ENCODE measurements around the gene ECE1.

ECE1 gene

DNA sequence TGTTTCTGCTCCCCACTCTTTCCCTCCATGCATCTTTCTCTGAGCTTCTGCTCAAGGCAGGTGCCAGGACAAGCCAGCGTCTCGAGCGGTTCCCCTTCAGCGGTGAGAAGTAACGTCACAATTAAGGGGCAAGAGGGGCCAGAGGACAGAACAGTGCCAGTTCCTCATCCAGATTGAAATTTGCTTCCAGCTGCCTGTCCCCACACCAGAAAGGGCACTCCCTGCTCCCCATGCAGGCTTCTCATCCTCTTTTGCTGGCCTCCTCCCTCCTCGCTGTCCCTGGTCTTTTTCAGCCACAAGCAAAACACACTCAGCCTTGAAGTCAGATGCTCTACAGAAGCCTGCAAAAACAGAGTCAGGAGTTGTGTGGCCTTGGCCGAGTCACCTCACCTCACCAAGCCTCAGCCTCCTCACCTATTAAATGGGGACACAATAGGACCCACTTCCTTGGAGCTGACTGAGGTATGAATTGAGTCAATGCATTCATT, 35.0 kb upstream of the ECE1 start:
- no peak for DNase-seq (ENCODE audit: low spot score)

GRCh38 chr1:21324368-21325141, 34.3 kb upstream of the ECE1 start:
- DNase-seq (ENCODE audit: low spot score): no peak

DNA sequence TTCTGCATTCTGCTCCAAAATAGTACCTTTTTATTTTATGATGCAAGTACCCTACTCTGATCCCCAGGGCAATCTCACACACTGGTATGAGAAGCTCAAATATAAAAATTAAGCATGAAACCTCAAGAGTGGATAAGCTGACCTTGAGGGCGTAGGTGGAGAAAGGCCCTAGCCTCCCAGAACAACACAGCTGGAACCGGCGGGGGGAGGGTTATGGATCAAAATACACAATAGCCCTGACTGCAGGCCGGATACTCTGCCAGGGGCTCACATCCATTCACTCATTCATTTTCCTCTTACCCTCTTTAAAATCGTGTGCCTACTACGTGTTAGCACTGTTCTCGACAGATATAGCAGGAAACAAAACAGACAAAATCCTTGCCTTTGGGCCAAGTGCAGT, 32.8 kb upstream of the ECE1 start:
- DNase-seq (ENCODE audit: low spot score): no peak

GRCh38 chr1:21322681-21323016, 32.4 kb upstream of the ECE1 start:
- DNase-seq (ENCODE audit: low spot score): no peak

- DNase-seq (ENCODE audit: low spot score): no peak
Measured at GRCh38 chr1:21321963-21322680, 31.9 kb upstream of the ECE1 start.

DNA sequence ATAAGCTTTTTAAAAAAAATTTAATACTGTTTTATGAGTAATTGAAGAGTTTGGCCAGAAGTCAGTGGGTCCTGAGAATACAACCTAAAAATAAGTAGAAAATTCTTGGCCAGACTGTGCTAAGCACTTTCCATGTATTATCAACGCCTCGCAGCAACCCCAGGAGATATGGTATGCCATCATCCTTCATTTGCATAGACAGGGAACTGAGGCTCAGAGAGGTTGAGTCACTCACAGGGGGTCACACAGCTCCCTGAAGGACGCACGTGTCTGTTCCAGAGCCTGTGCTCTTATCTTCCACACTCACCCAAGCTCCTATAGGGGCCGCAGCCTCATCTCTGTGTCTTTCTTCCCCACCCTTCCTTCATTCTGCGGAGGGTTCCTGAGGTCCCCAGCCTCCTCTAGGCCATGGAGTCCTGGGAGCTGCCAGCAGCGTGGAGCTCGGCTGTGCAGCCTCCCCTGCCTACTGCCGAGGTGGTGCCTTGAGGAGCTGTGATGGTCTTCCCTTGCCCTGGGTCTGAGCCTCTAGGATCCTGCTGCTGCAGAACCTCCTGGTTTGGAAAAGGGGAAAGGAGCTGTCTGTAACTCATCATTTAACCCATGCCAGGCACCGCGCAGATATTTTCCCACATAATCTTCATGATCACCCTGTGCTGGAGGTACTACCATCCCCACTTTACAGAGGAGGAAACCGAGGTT, 30.3 kb upstream of the ECE1 start:
- no peak for DNase-seq (ENCODE audit: low spot score)

- DNase-seq (ENCODE audit: low spot score): no peak
Measured at GRCh38 chr1:21319447-21320407, 29.5 kb upstream of the ECE1 start.

DNA sequence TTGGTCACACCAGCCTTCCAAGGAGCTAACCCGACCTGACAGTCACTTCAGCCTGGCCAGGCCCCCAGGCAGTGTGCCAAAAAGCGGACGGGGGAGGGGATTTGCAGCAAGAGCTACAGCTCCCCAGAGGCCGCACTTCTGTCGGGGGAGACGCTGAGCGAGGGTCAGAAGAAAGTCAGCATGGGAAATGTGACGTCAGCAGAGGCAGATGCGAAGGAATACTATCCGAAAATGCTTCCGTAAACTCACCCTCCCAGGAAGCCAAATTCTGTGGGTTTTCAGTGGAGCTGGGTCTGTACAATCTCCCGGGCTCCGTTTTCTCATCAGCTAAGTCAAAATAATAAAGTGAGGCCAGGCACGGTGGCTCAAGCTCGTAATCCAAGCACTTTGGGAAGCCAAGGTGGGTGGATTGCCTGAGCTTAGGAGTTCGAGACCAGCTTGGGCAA, 28.5 kb upstream of the ECE1 start:
- no peak for DNase-seq (ENCODE audit: low spot score)

GRCh38 chr1:21318057-21318713, 27.9 kb upstream of the ECE1 start:
- DNase-seq (ENCODE audit: low spot score): no peak

- DNase-seq (ENCODE audit: low spot score): no peak
Measured at GRCh38 chr1:21317690-21318043, 27.4 kb upstream of the ECE1 start.

DNA sequence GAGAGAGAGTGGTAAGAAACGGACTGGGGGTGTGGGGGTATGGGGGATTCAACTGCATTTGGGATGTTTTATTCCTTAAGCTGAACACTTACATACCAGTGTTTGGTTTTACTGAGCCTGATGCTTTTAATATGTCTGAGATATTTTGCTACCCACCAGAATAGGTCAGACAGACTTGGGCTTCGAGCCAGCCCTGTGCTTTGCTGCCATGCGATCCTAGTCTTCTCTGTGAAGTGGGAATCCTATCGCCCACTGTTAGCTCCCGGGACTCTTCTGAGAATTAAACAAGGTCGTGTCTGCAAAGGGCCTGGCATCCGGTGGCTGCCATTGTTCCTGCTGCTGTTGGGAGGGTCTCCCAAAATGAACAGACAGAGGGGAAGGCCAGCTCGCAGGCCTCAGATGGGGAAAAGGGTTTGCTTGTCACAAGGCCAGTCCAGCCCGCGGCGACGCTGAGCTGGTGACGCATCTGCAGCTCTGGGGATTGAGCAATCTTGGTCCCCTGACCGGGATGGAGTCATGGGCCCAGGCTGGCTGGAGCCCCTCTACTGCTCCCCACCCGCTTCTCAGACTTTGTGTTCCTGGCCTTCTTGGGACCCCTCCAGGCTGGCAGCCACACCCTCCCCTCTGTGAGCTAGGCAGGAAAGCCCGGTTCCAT, 26.9 kb upstream of the ECE1 start:
- no peak for DNase-seq (ENCODE audit: low spot score)

DNA sequence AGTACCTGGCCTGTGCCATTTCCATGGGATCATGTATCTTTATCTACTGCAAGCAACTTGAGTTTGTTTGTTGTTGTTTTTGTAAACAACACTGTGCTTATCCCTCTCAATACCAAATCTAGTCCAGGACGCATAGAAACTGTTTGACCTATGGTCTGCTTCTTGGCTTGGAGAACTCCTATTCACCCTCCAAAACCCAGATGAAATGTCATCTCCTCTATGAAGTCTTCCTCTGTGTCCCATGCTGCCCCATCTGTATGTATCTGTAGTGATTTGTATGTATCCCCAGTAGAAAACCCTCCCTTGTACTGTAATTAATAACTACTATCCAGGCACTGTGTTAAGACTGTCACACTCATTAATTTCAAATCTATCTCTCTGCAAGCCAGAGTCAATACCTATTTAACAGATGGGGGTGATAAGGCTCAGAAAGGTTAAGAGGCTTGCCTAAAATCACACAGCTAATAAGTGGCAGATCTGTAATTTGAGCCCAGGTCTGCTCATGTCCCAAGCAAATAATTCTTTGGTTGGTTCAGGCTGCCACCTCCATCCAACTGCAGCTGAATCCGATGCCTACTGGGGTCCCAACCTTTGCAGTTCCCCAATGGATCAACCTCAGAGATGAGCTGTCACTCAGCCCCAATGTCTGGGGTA, 24.6 kb upstream of the ECE1 start:
- DNase-seq (ENCODE audit: low spot score): no peak

GRCh38 chr1:21313886-21314721, 23.8 kb upstream of the ECE1 start:
- no peak for DNase-seq (ENCODE audit: low spot score)

- no peak for DNase-seq (ENCODE audit: low spot score)
Measured at GRCh38 chr1:21313203-21313885, 23.1 kb upstream of the ECE1 start.

GRCh38 chr1:21312407-21312992, 22.2 kb upstream of the ECE1 start:
- DNase-seq (ENCODE audit: low spot score): no peak

GRCh38 chr1:21311016-21311415, 20.8 kb upstream of the ECE1 start:
- no peak for DNase-seq (ENCODE audit: low spot score)

DNA sequence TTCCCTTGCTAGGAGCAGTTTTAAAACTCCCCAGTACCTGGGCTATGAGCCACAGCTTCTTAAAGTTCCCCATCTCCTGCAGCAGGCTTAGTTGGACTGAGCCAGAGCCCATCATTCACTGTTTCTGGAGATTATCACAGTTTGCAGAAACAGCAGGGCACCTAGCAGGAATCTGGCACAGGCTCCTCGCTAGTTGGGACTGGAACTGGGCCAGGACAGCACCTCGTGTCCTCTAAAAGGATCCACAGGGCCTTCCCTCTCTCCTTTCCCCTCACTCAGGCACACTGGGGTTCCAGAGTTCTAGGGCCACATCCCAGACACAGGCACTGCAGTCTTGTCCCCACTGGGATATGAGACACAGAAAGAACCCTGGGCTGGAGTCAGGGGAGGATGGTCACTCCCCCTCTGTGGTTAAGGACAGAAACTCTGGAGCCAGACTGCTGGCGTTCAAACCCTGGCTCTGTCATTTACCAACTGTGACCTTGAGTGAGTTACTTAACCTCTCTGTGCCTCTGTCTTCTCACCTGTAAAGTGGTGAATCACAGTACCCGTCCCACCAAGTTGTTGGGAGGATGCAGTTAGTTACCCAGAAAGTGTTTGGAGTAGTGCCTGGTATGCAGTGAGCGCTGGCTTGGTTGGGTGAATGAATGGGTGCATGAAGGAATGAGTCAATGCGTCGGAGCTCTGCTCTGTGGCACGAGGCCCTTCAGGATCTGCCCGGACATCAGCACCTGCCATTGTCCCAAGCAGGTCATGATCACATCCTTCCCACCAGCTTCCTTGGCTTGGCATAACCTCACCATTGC, 18.8 kb upstream of the ECE1 start:
- no peak for DNase-seq (ENCODE audit: low spot score)

Data from iPS-NIHi11 (cell line).